ENCODE measurements around the gene RBM8A. TPM values are rescaled to one million over a fixed set of nuclear protein-coding genes. Genes with fewer than 3 reads are reported as not detected.

RBM8A gene
- 99.8 TPM for total RNA-seq

- DNase-seq (ENCODE audit: low spot score), result peak; percentile 97
These were observed at the start of gene RBM8A for GRCh38 chr1:145927063-145927886. Gene RBM8A (minus strand): TSS chr1:145927484. CDS start chr1:145927426, 58 bp downstream.

- no peak for DNase-seq (ENCODE audit: low spot score)
These were observed 49.7 kb upstream of the RBM8A start for GRCh38 chr1:145977016-145977415.

GRCh38 chr1:145975216-145975615 is 47.9 kb upstream of the RBM8A start:
- DNase-seq (ENCODE audit: low spot score), result no peak

GRCh38 chr1:145974721-145975120 is 47.4 kb upstream of the RBM8A start:
- DNase-seq (ENCODE audit: low spot score), result no peak

GRCh38 chr1:145972580-145972979 is 45.3 kb upstream of the RBM8A start:
- no peak for DNase-seq (ENCODE audit: low spot score)

- DNase-seq (ENCODE audit: low spot score), result no peak
These were observed 40.0 kb upstream of the RBM8A start for GRCh38 chr1:145967288-145967687.

GRCh38 chr1:145965119-145965744 is 37.9 kb upstream of the RBM8A start:
- no peak for DNase-seq (ENCODE audit: low spot score)

GRCh38 chr1:145964328-145965118 is 37.2 kb upstream of the RBM8A start, which contains the start of the genes ANKRD34A and POLR3GL:
Gene ANKRD34A (minus strand): TSS chr1:145964575. CDS start chr1:145961759, 2,816 bp downstream.
Gene POLR3GL (plus strand): TSS chr1:145964690. CDS start chr1:145974866, 10,176 bp downstream.
- DNase-seq (ENCODE audit: low spot score), result peak; percentile 95

- no peak for DNase-seq (ENCODE audit: low spot score)
These were observed 36.2 kb upstream of the RBM8A start for GRCh38 chr1:145963265-145964019.

GRCh38 chr1:145962157-145963102 is 35.1 kb upstream of the RBM8A start:
- no peak for DNase-seq (ENCODE audit: low spot score)

- no peak for DNase-seq (ENCODE audit: low spot score)
These were observed 34.3 kb upstream of the RBM8A start for GRCh38 chr1:145961425-145962156.

- DNase-seq (ENCODE audit: low spot score), result no peak
These were observed 33.8 kb upstream of the RBM8A start for GRCh38 chr1:145961109-145961424.

- peak; percentile 68 for DNase-seq (ENCODE audit: low spot score)
These were observed 33.3 kb upstream of the RBM8A start for GRCh38 chr1:145960468-145961108.

GRCh38 chr1:145959957-145960467 is 32.7 kb upstream of the RBM8A start:
- DNase-seq (ENCODE audit: low spot score), result no peak

- DNase-seq (ENCODE audit: low spot score), result no peak
These were observed 32.0 kb upstream of the RBM8A start for GRCh38 chr1:145959333-145959732.

GRCh38 chr1:145958734-145959133 is 31.4 kb upstream of the RBM8A start:
- DNase-seq (ENCODE audit: low spot score), result no peak

GRCh38 chr1:145957443-145958319 is 30.4 kb upstream of the RBM8A start, which contains the start of gene LIX1L:
Gene LIX1L (minus strand): TSS chr1:145958017. CDS start chr1:145957927, 90 bp downstream.
- peak; percentile 96 for DNase-seq (ENCODE audit: low spot score)

Data from mucosa of gallbladder (tissue), 1 donor.